ENCODE measurements around the gene MACC1. TPM values are rescaled to one million over a fixed set of nuclear protein-coding genes. Genes with fewer than 3 reads are reported as not detected.

Gene MACC1
- total and polyA plus RNA-seq, 2 of the 13 experiments (the other 11 are each of a cell fraction or from before 2014, with no cell fraction given): 0.04 TPM; not detected in 1

DNA sequence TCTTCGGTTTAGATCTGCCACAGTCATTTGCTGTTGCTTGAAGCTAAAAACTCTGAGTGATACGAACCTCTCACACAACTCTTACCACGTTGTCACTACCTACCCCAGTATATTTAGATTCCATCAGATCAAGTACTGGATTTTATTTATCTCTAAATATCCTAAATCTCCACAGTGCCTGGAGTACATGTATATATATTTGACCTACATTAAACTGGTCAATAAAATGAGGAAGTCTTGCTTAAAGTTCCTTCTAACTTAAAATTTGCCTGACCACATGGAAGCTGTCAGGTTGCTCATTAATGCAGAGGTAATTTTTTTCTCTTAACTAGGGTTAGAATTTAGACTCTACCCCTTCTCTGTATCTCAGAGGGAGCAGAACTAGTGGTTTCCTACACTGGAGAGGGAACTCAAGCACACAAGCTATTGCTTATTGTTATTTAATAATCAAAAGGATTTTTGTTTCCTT is 3.1 kb upstream of the MACC1 start (continued):
- no peak for TF ChIP-seq NFKB2 (CRISPR knock-in tag; IDR thresholded peaks at IDR 0.05; ENCODE audit: borderline replicate concordance)
- peak; percentile 2 for TF ChIP-seq ASH2L (IDR thresholded peaks at IDR 0.05; ENCODE audit: insufficient read length, low read depth, low read length)
- 0 out of 2 replicates have a peak, but pooled peaks have one; percentile 37 for TF ChIP-seq ZFP82 (CRISPR knock-in tag; IDR thresholded peaks at IDR 0.05; ENCODE audit: borderline replicate concordance)
- TF ChIP-seq, protein P1, sequence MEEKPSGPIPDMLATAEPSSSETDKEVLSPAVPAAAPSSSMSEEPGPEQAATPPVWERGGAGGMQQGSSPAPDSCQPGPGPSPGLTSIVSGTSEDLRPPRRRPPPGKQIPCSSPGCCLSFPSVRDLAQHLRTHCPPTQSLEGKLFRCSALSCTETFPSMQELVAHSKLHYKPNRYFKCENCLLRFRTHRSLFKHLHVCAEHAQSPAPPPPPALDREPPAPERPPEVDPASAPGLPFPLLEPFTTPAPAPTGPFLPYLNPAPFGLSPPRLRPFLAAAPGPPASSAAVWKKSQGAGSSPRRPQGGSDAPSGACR (CRISPR knock-in tag; IDR thresholded peaks at IDR 0.05): no peak
- no peak for TF ChIP-seq BRCA1 (CRISPR knock-in tag; IDR thresholded peaks at IDR 0.05)
- TF ChIP-seq, protein P2, sequence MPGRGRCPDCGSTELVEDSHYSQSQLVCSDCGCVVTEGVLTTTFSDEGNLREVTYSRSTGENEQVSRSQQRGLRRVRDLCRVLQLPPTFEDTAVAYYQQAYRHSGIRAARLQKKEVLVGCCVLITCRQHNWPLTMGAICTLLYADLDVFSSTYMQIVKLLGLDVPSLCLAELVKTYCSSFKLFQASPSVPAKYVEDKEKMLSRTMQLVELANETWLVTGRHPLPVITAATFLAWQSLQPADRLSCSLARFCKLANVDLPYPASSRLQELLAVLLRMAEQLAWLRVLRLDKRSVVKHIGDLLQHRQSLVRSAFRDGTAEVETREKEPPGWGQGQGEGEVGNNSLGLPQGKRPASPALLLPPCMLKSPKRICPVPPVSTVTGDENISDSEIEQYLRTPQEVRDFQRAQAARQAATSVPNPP (CRISPR knock-in tag; IDR thresholded peaks at IDR 0.05): no peak
- TF ChIP-seq HOXA5 (CRISPR knock-in tag; IDR thresholded peaks at IDR 0.05): 0 out of 2 replicates have a peak, but pooled peaks have one; percentile 6
- TF ChIP-seq MAFG (CRISPR knock-in tag; IDR thresholded peaks at IDR 0.05): no peak
- TF ChIP-seq POLR2A (IDR thresholded peaks at IDR 0.05; ENCODE audit: insufficient read depth in 1 of 2, low read depth in 2 of 2, low read length in 2 of 2): 0 out of 4 replicates have a peak, but pooled peaks of 1 of the 2 experiments have one; percentile 45
- peak; percentile 4; the same call in 1 of the 2 replicates for TF ChIP-seq ZMYM2 (CRISPR knock-in tag; IDR thresholded peaks at IDR 0.05)
- no peak for TF ChIP-seq CREB1 (IDR thresholded peaks at IDR 0.05)
- TF ChIP-seq CREB1 (CRISPR knock-in tag; IDR thresholded peaks at IDR 0.05): peak; percentile 24; the same call in 1 of the 2 replicates
- TF ChIP-seq POLR2AphosphoS5 (IDR thresholded peaks at IDR 0.05; ENCODE audit: low read depth, low read length): peak; percentile 58
- TF ChIP-seq ZNF230 (CRISPR knock-in tag; IDR thresholded peaks at IDR 0.05): no peak
- peak; percentile 7; the same call in 1 of the 2 replicates for TF ChIP-seq ZNF784 (CRISPR knock-in tag; IDR thresholded peaks at IDR 0.05; ENCODE audit: borderline replicate concordance)
- TF ChIP-seq, protein P3, sequence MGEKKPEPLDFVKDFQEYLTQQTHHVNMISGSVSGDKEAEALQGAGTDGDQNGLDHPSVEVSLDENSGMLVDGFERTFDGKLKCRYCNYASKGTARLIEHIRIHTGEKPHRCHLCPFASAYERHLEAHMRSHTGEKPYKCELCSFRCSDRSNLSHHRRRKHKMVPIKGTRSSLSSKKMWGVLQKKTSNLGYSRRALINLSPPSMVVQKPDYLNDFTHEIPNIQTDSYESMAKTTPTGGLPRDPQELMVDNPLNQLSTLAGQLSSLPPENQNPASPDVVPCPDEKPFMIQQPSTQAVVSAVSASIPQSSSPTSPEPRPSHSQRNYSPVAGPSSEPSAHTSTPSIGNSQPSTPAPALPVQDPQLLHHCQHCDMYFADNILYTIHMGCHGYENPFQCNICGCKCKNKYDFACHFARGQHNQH (CRISPR knock-in tag; IDR thresholded peaks at IDR 0.05): no peak
- 0 out of 2 replicates have a peak, but pooled peaks have one; percentile 1 for TF ChIP-seq GATAD1 (CRISPR knock-in tag; IDR thresholded peaks at IDR 0.05)
